Activated CD8-positive, alpha-beta memory T cell treated with anti-CD3 and anti-CD28 coated beads, Interleukin-2, amount 50 U/mL, for 1 hour (primary cell): ENCODE measurements around the gene ORAI1.
"Not testable (repeated sequence)": the region's sequence is repeated elsewhere in the genome, so short reads cannot be mapped to it uniquely, and the experiment has no call there.

Experiments used
- DNase-seq: peaks from one replicate; pipeline ENCODE4 v3.0.0-alpha.2; 2020; ENCODE audit errors: extremely low read depth

The ORAI1 gene

GRCh38 chr12:121603581-121603980, 22.7 kb upstream of the ORAI1 start:
- no peak for DNase-seq

GRCh38 chr12:121608301-121608700, 18.0 kb upstream of the ORAI1 start:
- DNase-seq: no peak

- no peak for DNase-seq
Observed at GRCh38 chr12:121610239-121611149, 15.8 kb upstream of the ORAI1 start.

- no peak for DNase-seq
Observed at GRCh38 chr12:121611306-121611705, 15.0 kb upstream of the ORAI1 start.

- no peak for DNase-seq
Observed at GRCh38 chr12:121613462-121613861, 12.9 kb upstream of the ORAI1 start.

- DNase-seq: no peak
Observed at GRCh38 chr12:121614872-121615467, 11.4 kb upstream of the ORAI1 start.

- no peak for DNase-seq
Observed at GRCh38 chr12:121618659-121619233, 7.6 kb upstream of the ORAI1 start.

GRCh38 chr12:121620333-121620891, 5.9 kb upstream of the ORAI1 start:
- DNase-seq: no peak

- peak; percentile 91 for DNase-seq
Observed at GRCh38 chr12:121626853-121627640, 717 bp downstream of the ORAI1 start.

GRCh38 chr12:121628037-121628436, 1.7 kb downstream of the ORAI1 start:
- no peak for DNase-seq

GRCh38 chr12:121628536-121628935, 2.2 kb downstream of the ORAI1 start:
- DNase-seq: no peak

- DNase-seq: no peak
Observed at GRCh38 chr12:121630791-121631355, 4.5 kb downstream of the ORAI1 start.

GRCh38 chr12:121632069-121632970, 6.0 kb downstream of the ORAI1 start:
- no peak for DNase-seq

- not testable (repeated sequence) for DNase-seq
Observed at GRCh38 chr12:121633833-121634196, 7.5 kb downstream of the ORAI1 start.

- no peak for DNase-seq
Observed at GRCh38 chr12:121634836-121635235, 8.5 kb downstream of the ORAI1 start.

- no peak for DNase-seq
Observed at GRCh38 chr12:121637231-121637914, 11.0 kb downstream of the ORAI1 start.

- DNase-seq: no peak
Observed at GRCh38 chr12:121638298-121639202, 12.2 kb downstream of the ORAI1 start.

GRCh38 chr12:121641343-121641630, 15.0 kb downstream of the ORAI1 start:
- no peak for DNase-seq

- no peak for DNase-seq
Observed at GRCh38 chr12:121648458-121649028, 22.2 kb downstream of the ORAI1 start.
